HG03045 (cell line): ENCODE measurements around the gene EXOC4.

ENCODE experiments used
- ATAC-seq: cut with Tn5 transposase; IDR thresholded peaks from one replicate; pipeline ENCODE4 v1.9.1; 2021; ENCODE audit warnings: mild to moderate bottlenecking, moderate library complexity; ENCODE audit not compliant: unreplicated experiment

EXOC4 gene

GRCh38 chr7:133812877-133813276 lies 560.0 kb downstream of the EXOC4 start:
- ATAC-seq: no peak

GRCh38 chr7:133815611-133816210 lies 562.8 kb downstream of the EXOC4 start:
- ATAC-seq: no peak

GRCh38 chr7:133819695-133820094 lies 566.8 kb downstream of the EXOC4 start:
- ATAC-seq: no peak

GRCh38 chr7:133820584-133820983 lies 567.7 kb downstream of the EXOC4 start:
- no peak for ATAC-seq

- no peak for ATAC-seq
Observed at GRCh38 chr7:133821171-133821570, 568.3 kb downstream of the EXOC4 start.

- ATAC-seq: no peak
Observed at GRCh38 chr7:133822001-133822641, 569.2 kb downstream of the EXOC4 start.

- no peak for ATAC-seq
Observed at GRCh38 chr7:133822868-133823552, 570.1 kb downstream of the EXOC4 start.

GRCh38 chr7:133824132-133824531 lies 571.3 kb downstream of the EXOC4 start:
- no peak for ATAC-seq

GRCh38 chr7:133827707-133828623 lies 575.1 kb downstream of the EXOC4 start:
- peak; percentile 49 for ATAC-seq

- no peak for ATAC-seq
Observed at GRCh38 chr7:133828906-133829305, 576.0 kb downstream of the EXOC4 start.

- ATAC-seq: no peak
Observed at GRCh38 chr7:133829336-133829897, 576.5 kb downstream of the EXOC4 start.

GRCh38 chr7:133830081-133830480 lies 577.2 kb downstream of the EXOC4 start:
- ATAC-seq: no peak

GRCh38 chr7:133836666-133837065 lies 583.8 kb downstream of the EXOC4 start:
- ATAC-seq: no peak

GRCh38 chr7:133837224-133837623 lies 584.3 kb downstream of the EXOC4 start:
- no peak for ATAC-seq

- no peak for ATAC-seq
Observed at GRCh38 chr7:133839121-133839520, 586.2 kb downstream of the EXOC4 start.

- ATAC-seq: no peak
Observed at GRCh38 chr7:133843341-133843740, 590.5 kb downstream of the EXOC4 start.

GRCh38 chr7:133845005-133845404 lies 592.1 kb downstream of the EXOC4 start:
- ATAC-seq: no peak

- no peak for ATAC-seq
Observed at GRCh38 chr7:133846203-133846945, 593.5 kb downstream of the EXOC4 start.

GRCh38 chr7:133850497-133851280 lies 597.8 kb downstream of the EXOC4 start:
- ATAC-seq: no peak
